Ovary (tissue), 9 donors: ENCODE results near the gene AQP1. TPM values are rescaled to one million over a fixed set of nuclear protein-coding genes. Genes with fewer than 3 reads are reported as not detected.

Experiments used
- DNase-seq, 5 donors: peaks; one replicate each; pipeline ENCODE4 v3.0.0-alpha.2; 2019 to 2020
- H3K27ac ChIP-seq, 2 donors: fragments of 200-600 bp; one replicate each; pipeline versions ENCODE4 v1.5.1 to v1.8.0; 2019 to 2022
- H3K27me3 ChIP-seq: fragments of 200-600 bp; one replicate; pipeline ENCODE4 v1.8.0; 2022
- H3K36me3 ChIP-seq: fragments of 200-600 bp; sonication (generic); one replicate; pipeline ENCODE4 v1.5.1; 2019
- H3K4me1 ChIP-seq: one replicate; pipeline ENCODE4 v1.8.1; 2013; ENCODE audit warnings: mild to moderate bottlenecking, moderate library complexity; ENCODE audit not compliant: insufficient read depth
- H3K4me3 ChIP-seq: fragments of 200-600 bp; sonication (generic); one replicate; pipeline ENCODE4 v1.5.1; 2017
- H3K9me3 ChIP-seq, 2 donors: fragments of 200-600 bp in 1 of 2; sonication (generic) in 1 of 2; one replicate each; pipeline versions ENCODE4 v1.5.1 to v1.8.1; 2013 to 2019; ENCODE audit warnings: mild to moderate bottlenecking in 1 of 2, moderate library complexity in 1 of 2
- EP300 ChIP-seq: sonication (generic); formaldehyde crosslinking; IDR thresholded peaks from one replicate; pipeline ENCODE4 v1.6.1; 2017; ENCODE audit warnings: antibody characterized with exemption
- POLR2A ChIP-seq: fragments of 450-650 bp; IDR thresholded peaks from one replicate; pipeline ENCODE4 v1.6.1; 2017; ENCODE audit warnings: antibody characterized with exemption, mild to moderate bottlenecking, moderate library complexity
- WGBS, 3 donors: extraction: QIAGEN DNeasy Blood & Tissue Kit in 1 of 3; methylation state at CpG; one replicate each; pipeline versions ENCODE4 v1.1.5 to v1.1.7; 2013 to 2017; 5-methylcytosine and 5-hydroxymethylcytosine counted together
- intact Hi-C, 4 donors: fragments of 100-400 bp; cut with DNase I; formaldehyde crosslinking; loops; one replicate each; pipeline versions ENCODE4 v1.11.0 to v1.15.1; 2022 to 2023
- polyA plus RNA-seq, 2 donors: library from polyadenylated mRNA; stranded (reverse); fragments of 200-250 nt in 1 of 2; fragments of 350-450 nt in 1 of 2; fragmentation: Illumina TruSeq in 1 of 2; extraction: RNeasy Lipid Tissue Mini Kit (QIAGEN cat#74804) in 1 of 2; gene quantifications; one replicate each; pipeline ENCODE4 v1.2.3, GENCODE V29; 2013 to 2014
- total RNA-seq, 7 donors: library from RNA; depleted of rRNA in 2 of 7; stranded (reverse); fragments of >200 nt in 2 of 7; fragmentation: NEBNext Ultra II Directional in 3 of 7; extraction: Animal tissue kit (Norgen Biotek cat#: 25700) in 3 of 7; gene quantifications; one replicate each; pipeline versions ENCODE4 v1.1.0 to v1.2.4, GENCODE V29; 2016 to 2023
- TF ChIP-seq, protein P1 (sequence below), 3 donors: fragments of 450-650 bp in 2 of 3; fragments of 200-600 bp in 1 of 3; IDR thresholded peaks; one replicate each; pipeline versions ENCODE4 v1.5.1 to v1.8.0; 2016 to 2022; ENCODE audit warnings: antibody characterized with exemption in 3 of 3, mild to moderate bottlenecking in 1 of 3
- donor health status: DM: no; HTN: no; CAD: no; lungs with moderate emphysema.
- donor health status: DM: no; HTN: no; CAD: no.
- donor health status: Bipolar disorder and iron deficiency.
- donor health status: DM: yes; HTN: yes; CAD: no.
- donor health status: DM: no; HTN: no; CAD: no.
- donor health status: DM: yes; HTN: yes; CAD: no.

The AQP1 gene
- total and polyA plus RNA-seq, 9 donors = 10.2 to 151 (median 54.4) TPM

DNA sequence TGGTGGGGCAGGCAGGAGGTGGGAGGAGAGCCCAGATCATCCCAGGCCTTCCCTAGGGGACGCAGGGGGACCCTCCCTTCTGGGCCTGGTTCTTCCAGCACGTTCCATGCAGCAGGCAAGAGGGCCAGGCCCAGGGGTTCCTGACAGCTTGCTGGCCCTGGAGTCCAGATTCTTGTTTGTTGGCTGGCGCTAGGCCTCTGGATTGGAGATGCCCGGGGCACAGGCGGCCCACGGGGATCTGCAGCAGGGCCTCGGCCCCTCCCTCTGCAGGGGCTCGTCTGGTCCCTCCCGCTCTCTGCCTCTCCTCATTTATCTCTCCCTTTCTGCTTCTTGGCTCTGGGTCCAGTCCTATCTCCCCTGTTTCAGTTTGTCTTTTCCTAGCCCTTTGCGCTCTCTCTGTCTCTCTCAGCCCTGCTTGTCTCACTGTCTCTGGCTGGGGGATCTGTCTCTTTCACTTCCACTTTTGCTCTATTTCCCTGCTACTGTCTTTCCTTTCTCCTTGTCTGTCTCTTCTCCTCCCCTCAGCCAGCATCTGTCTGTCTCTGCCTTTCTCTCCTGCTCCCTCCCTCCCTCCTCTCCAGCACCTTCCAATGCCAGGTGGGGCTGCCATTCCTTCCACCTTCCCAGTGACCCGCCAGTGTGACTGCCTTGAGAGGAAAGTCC, 1.1 kb upstream of the AQP1 start:
- Histone ChIP-seq H3K36me3 (no peaks in the 10 kb centered on the region), H3K4me1 (peaks cover 4% of the 10 kb centered on the region), H3K27ac (no peak overlapping the region), H3K9me3 (no peaks in the 10 kb centered on the region), H3K4me3 (no peak overlapping the region), H3K27me3 (no peaks in the 10 kb centered on the region)
- WGBS, 3 donors = 39 to 57% (median 44%) methylated on average over 10 to 11 of the region's 11 CpGs
- intact Hi-C loops = loop anchor here in 1 of 4 donors (10.0 kb wide), 1 partner anchor 96 kb away; no protein-coding TSS in a partner anchor
- TF ChIP-seq POLR2A (no peak), EP300 (no peak)
- TF ChIP-seq, protein P1, sequence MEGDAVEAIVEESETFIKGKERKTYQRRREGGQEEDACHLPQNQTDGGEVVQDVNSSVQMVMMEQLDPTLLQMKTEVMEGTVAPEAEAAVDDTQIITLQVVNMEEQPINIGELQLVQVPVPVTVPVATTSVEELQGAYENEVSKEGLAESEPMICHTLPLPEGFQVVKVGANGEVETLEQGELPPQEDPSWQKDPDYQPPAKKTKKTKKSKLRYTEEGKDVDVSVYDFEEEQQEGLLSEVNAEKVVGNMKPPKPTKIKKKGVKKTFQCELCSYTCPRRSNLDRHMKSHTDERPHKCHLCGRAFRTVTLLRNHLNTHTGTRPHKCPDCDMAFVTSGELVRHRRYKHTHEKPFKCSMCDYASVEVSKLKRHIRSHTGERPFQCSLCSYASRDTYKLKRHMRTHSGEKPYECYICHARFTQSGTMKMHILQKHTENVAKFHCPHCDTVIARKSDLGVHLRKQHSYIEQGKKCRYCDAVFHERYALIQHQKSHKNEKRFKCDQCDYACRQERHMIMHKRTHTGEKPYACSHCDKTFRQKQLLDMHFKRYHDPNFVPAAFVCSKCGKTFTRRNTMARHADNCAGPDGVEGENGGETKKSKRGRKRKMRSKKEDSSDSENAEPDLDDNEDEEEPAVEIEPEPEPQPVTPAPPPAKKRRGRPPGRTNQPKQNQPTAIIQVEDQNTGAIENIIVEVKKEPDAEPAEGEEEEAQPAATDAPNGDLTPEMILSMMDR (IDR thresholded peaks at IDR 0.05) = no peak
- no peak for DNase-seq

GRCh38 chr7:30911133-30911532, 520 bp upstream of the AQP1 start:
- DNase-seq = no peak
- Histone ChIP-seq H3K27me3 (no peaks in the 10 kb centered on the region), H3K27ac (peak overlapping the region in 1 of 2 donors; percentile 20), H3K9me3 (no peaks in the 10 kb centered on the region), H3K4me1 (peaks cover 4% of the 10 kb centered on the region), H3K4me3 (no peak overlapping the region), H3K36me3 (no peaks in the 10 kb centered on the region)
- 61 to 66% (median 61%) methylated on average over 10 to 11 of the region's 11 CpGs for WGBS, 3 donors
- intact Hi-C loops = loop anchor here in 1 of 4 donors (10.0 kb wide), 1 partner anchor 96 kb away; no protein-coding TSS in a partner anchor
- TF ChIP-seq, protein P1 (IDR thresholded peaks at IDR 0.05) = no peak
- no peak for TF ChIP-seq POLR2A
- TF ChIP-seq EP300 = no peak

DNA sequence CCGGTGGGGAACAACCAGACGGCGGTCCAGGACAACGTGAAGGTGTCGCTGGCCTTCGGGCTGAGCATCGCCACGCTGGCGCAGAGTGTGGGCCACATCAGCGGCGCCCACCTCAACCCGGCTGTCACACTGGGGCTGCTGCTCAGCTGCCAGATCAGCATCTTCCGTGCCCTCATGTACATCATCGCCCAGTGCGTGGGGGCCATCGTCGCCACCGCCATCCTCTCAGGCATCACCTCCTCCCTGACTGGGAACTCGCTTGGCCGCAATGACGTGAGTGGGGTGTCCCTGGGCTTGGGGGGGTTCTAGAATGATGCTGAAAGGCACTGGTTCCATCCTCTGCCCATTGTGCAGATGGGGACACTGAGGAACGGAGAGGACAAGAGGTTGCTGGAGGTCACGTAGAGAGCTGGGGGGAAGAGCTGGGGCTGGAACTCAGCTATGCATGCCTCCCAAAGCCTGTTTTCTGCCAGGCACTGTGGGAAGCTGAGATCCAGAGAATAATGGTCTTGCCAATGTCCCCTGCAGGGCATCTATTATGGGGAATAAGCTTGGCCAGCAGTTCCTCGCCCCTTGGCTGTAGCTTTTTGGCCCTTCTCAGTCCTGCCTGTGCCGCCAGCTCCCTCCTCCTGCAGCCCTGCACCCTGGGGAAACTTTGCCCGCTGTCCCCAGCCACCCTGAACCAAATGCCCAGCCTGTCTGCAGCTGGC, 523 bp downstream of the AQP1 start:
- 89 to 91% (median 89%) methylated on average over 26 of the region's 26 CpGs for WGBS, 3 donors
- TF ChIP-seq EP300 = no peak
- TF ChIP-seq POLR2A = no peak
- TF ChIP-seq, protein P1 (IDR thresholded peaks at IDR 0.05) = no peak
- no peak for DNase-seq
- H3K4me1 ChIP-seq = peaks cover 4% of the 10 kb centered on the region
- H3K9me3 ChIP-seq = no peaks in the 10 kb centered on the region
- no peak overlapping the region for H3K27ac ChIP-seq
- H3K27me3 ChIP-seq = no peaks in the 10 kb centered on the region
- intact Hi-C loops = loop anchor here in 1 of 4 donors (10.0 kb wide), 1 partner anchor 97 kb away; no protein-coding TSS in a partner anchor
- H3K4me3 ChIP-seq = peak overlapping the region; percentile 14
- H3K36me3 ChIP-seq = no peaks in the 10 kb centered on the region

GRCh38 chr7:30912731-30912985, 1.0 kb downstream of the AQP1 start:
- no peak overlapping the region for H3K27ac ChIP-seq
- no peaks in the 10 kb centered on the region for H3K27me3 ChIP-seq
- TF ChIP-seq EP300 (no peak), POLR2A (no peak)
- TF ChIP-seq, protein P1 (IDR thresholded peaks at IDR 0.05) = no peak
- no peak for DNase-seq
- peaks cover 4% of the 10 kb centered on the region for H3K4me1 ChIP-seq
- 88 to 97% (median 97%) methylated on average over 2 of the region's 2 CpGs for WGBS, 3 donors
- H3K36me3 ChIP-seq = no peaks in the 10 kb centered on the region
- no peak overlapping the region for H3K4me3 ChIP-seq
- intact Hi-C loops = loop anchor here in 1 of 4 donors (10.0 kb wide), 1 partner anchor 98 kb away; no protein-coding TSS in a partner anchor
- no peaks in the 10 kb centered on the region for H3K9me3 ChIP-seq
